GM12801 (cell line): Measurements from ENCODE around the gene PHLDA3.

Source experiments
- TF ChIP-seq, protein P1 (sequence below): IDR thresholded peaks from one replicate; pipeline ENCODE4 v1.5.1; 2011; ENCODE audit warnings: control low read depth; ENCODE audit not compliant: insufficient read length; ENCODE audit errors: extremely low read depth

The PHLDA3 gene

DNA sequence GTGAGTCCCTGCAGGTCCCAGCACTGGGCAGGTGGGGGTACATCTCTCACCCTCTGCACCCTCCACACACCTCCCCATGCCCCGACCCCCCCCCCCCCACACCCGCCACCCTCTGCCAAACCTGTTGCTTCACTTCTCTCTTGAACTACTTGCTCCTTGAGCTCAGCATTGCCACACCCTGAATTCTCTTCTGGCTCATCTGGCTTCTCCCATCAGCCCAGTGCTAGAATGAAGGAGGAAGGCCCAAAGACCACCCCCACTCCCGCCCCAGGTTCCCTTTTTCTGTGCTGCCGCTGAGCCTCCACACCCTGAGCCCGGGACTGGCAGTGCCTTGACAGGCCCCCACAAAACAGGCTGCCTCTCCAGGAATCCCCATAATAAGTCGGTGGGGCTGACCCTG is 41.0 kb downstream of the PHLDA3 start:
- TF ChIP-seq, protein P1, sequence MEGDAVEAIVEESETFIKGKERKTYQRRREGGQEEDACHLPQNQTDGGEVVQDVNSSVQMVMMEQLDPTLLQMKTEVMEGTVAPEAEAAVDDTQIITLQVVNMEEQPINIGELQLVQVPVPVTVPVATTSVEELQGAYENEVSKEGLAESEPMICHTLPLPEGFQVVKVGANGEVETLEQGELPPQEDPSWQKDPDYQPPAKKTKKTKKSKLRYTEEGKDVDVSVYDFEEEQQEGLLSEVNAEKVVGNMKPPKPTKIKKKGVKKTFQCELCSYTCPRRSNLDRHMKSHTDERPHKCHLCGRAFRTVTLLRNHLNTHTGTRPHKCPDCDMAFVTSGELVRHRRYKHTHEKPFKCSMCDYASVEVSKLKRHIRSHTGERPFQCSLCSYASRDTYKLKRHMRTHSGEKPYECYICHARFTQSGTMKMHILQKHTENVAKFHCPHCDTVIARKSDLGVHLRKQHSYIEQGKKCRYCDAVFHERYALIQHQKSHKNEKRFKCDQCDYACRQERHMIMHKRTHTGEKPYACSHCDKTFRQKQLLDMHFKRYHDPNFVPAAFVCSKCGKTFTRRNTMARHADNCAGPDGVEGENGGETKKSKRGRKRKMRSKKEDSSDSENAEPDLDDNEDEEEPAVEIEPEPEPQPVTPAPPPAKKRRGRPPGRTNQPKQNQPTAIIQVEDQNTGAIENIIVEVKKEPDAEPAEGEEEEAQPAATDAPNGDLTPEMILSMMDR, result no peak

GRCh38 chr1:201426479-201427310 is 42.3 kb downstream of the PHLDA3 start:
- TF ChIP-seq, protein P1, result no peak

DNA sequence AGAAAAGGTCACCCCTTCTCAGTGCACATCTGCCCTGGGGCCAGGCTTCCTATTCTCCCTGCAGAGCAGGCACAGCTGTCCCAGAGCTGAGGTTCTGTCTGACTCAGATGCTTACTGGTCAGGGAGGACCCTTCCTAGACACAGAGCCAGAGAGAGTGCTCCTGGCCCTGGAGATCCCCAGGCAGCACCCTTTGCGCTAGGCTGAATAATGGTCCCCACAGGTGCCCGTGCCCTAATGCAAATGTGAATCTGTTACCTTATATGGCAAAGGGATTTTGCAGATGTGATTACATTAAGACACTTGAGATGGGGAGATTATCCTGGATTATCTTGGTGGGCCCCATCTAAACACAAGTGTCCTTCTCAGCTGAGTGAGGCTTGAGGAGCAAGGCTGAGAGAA is 44.8 kb downstream of the PHLDA3 start:
- TF ChIP-seq, protein P1, result no peak

GRCh38 chr1:201423655-201424054 is 45.3 kb downstream of the PHLDA3 start:
- TF ChIP-seq, protein P1, result no peak

DNA sequence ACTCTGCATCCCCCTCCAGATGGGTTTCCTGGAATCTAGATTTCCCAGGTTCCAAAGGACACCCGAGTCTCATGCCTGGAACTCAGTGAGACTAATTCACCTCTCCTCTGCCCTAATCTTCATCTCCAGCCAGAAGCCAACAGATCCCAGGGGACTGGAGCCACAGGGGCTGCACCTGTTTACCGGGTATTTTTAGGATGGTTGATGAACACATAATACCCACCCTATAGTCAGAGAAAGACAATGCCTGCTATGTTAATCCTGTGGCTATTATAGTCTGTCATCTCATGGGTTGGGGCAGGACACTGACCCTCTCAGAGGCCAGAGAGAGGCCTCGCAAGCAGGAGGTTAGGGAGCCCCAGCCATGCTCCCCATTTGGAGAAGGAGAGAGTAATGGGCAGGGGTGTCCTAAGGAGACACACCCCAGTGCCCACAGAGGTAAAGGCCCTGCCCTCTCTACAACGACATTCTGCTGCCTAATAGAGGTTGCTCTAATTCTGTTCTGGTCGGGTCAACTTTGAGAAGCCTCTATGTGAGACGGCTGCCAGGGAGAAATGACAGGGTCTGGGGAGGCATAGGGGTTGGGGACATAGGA is 46.5 kb downstream of the PHLDA3 start:
- TF ChIP-seq, protein P1, result no peak

DNA sequence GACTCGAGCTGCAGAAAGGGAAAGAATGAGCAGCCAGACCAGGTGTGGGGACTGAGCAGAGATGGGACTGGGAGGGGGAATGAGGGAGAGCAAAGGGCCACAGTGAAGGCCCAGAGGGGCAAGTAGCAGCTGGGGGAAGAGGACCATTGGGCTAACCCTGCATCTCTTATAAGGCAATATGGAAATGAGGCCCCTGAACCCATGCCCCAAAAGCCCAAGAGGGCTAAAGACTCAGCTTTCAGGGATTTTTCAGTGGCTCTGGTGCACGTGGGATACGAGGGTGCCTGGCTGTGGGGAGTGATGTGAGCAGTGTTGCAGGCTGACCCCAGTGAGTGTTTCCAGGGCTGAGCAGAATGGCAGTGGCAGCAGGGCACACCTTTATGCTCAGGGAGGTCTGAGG is 47.0 kb downstream of the PHLDA3 start:
- TF ChIP-seq, protein P1, result no peak

- TF ChIP-seq, protein P1, result no peak
These were observed 47.9 kb downstream of the PHLDA3 start for GRCh38 chr1:201421041-201421440.
